ENCODE data around the gene NXPH3. TPM values are rescaled to one million over a fixed set of nuclear protein-coding genes. Genes with fewer than 3 reads are reported as not detected.

The NXPH3 gene
- polyA plus RNA-seq, 3 donors from 2014 or later = not detected

- Mint-ChIP-seq H3K27me3 (ENCODE audit: low read depth in 3 of 3) (peaks cover 2 to 8% (median 3%) of the 10 kb centered on the region in 3 donors), H3K4me3 (no peak overlapping the region), H3K4me1 (no peaks in the 10 kb centered on the region), H3K36me3 (no peaks in the 10 kb centered on the region), H3K9me3 (no peaks in the 10 kb centered on the region), H3K27ac (no peak overlapping the region)
- no peak for DNase-seq
These were observed 8.2 kb downstream of the NXPH3 start for GRCh38 chr17:49583889-49584288.

GRCh38 chr17:49585422-49586027, 9.9 kb downstream of the NXPH3 start:
- Mint-ChIP-seq H3K4me3 (no peak overlapping the region), H3K27me3 (ENCODE audit: low read depth in 3 of 3) (peaks cover under 1 to 8% (median 2%) of the 10 kb centered on the region in 3 donors), H3K36me3 (no peaks in the 10 kb centered on the region), H3K27ac (no peak overlapping the region), H3K4me1 (no peaks in the 10 kb centered on the region), H3K9me3 (no peaks in the 10 kb centered on the region)
- no peak for DNase-seq

- Mint-ChIP-seq H3K27ac (no peak overlapping the region), H3K4me1 (no peaks in the 10 kb centered on the region)
These were observed 11.8 kb downstream of the NXPH3 start for GRCh38 chr17:49587366-49588073.

GRCh38 chr17:49588312-49588711, 12.6 kb downstream of the NXPH3 start:
- Mint-ChIP-seq H3K27me3 (ENCODE audit: low read depth in 3 of 3) (peaks cover 0 to 3% (median 0%) of the 10 kb centered on the region in 3 donors), H3K27ac (no peak overlapping the region), H3K9me3 (no peaks in the 10 kb centered on the region), H3K36me3 (peaks cover 4 to 14% (median 11%) of the 10 kb centered on the region in 3 donors), H3K4me3 (no peak overlapping the region), H3K4me1 (no peaks in the 10 kb centered on the region)
- no peak for DNase-seq

More at GRCh38 chr17:49587366-49588073, 11.8 kb downstream of the NXPH3 start:
- Mint-ChIP-seq H3K9me3 (no peaks in the 10 kb centered on the region), H3K36me3 (peaks cover under 1 to 10% (median 7%) of the 10 kb centered on the region in 3 donors), H3K4me3 (no peak overlapping the region), H3K27me3 (ENCODE audit: low read depth in 3 of 3) (peaks cover 0 to 5% (median 0%) of the 10 kb centered on the region in 3 donors)
- no peak for DNase-seq

- Mint-ChIP-seq H3K4me1 (no peaks in the 10 kb centered on the region), H3K9me3 (no peaks in the 10 kb centered on the region), H3K4me3 (no peak overlapping the region), H3K36me3 (peaks cover 4 to 14% (median 11%) of the 10 kb centered on the region in 3 donors), H3K27ac (peak overlapping the region in 4 of 6 donors; percentile 1 to 47 (median 24)), H3K27me3 (ENCODE audit: low read depth in 3 of 3) (peaks cover 0 to 3% (median 0%) of the 10 kb centered on the region in 3 donors)
- DNase-seq = no peak
These were observed 13.3 kb downstream of the NXPH3 start for GRCh38 chr17:49588726-49589576.

- no peaks in the 10 kb centered on the region for H3K4me1 Mint-ChIP-seq
- peaks cover 4 to 14% (median 11%) of the 10 kb centered on the region in 3 donors for H3K36me3 Mint-ChIP-seq
- H3K9me3 Mint-ChIP-seq = no peaks in the 10 kb centered on the region
- H3K4me3 Mint-ChIP-seq = no peak overlapping the region
- DNase-seq = no peak
- peaks cover 0 to 3% (median 0%) of the 10 kb centered on the region in 3 donors for H3K27me3 Mint-ChIP-seq (ENCODE audit: low read depth in 3 of 3)
- H3K27ac Mint-ChIP-seq = peak overlapping the region in 2 of 6 donors; percentile 1 to 36
These were observed 13.9 kb downstream of the NXPH3 start for GRCh38 chr17:49589577-49589927.

- no peaks in the 10 kb centered on the region for H3K27me3 Mint-ChIP-seq (ENCODE audit: low read depth in 3 of 3)
- no peaks in the 10 kb centered on the region for H3K4me1 Mint-ChIP-seq
- peaks cover 4 to 14% (median 11%) of the 10 kb centered on the region in 3 donors for H3K36me3 Mint-ChIP-seq
- H3K27ac Mint-ChIP-seq = no peak overlapping the region
- H3K4me3 Mint-ChIP-seq = no peak overlapping the region
- no peaks in the 10 kb centered on the region for H3K9me3 Mint-ChIP-seq
- DNase-seq = no peak
These were observed 15.2 kb downstream of the NXPH3 start for GRCh38 chr17:49590874-49591273.

- H3K4me3 Mint-ChIP-seq = no peak overlapping the region
- H3K27me3 Mint-ChIP-seq (ENCODE audit: low read depth in 3 of 3) = no peaks in the 10 kb centered on the region
- peak overlapping the region in 1 of 6 donors; percentile 12 for H3K27ac Mint-ChIP-seq
- H3K36me3 Mint-ChIP-seq = peaks cover 10 to 19% (median 18%) of the 10 kb centered on the region in 3 donors
- no peaks in the 10 kb centered on the region for H3K4me1 Mint-ChIP-seq
- no peak for DNase-seq
- H3K9me3 Mint-ChIP-seq = no peaks in the 10 kb centered on the region
These were observed 16.6 kb downstream of the NXPH3 start for GRCh38 chr17:49592263-49592662.

GRCh38 chr17:49595328-49595727, 19.7 kb downstream of the NXPH3 start:
- H3K27me3 Mint-ChIP-seq (ENCODE audit: low read depth in 3 of 3) = peaks cover 0 to 2% (median 0%) of the 10 kb centered on the region in 3 donors

GRCh38 chr17:49595980-49596379, 20.3 kb downstream of the NXPH3 start:
- no peak for DNase-seq
- Mint-ChIP-seq H3K27ac (no peak overlapping the region), H3K4me3 (no peak overlapping the region), H3K27me3 (ENCODE audit: low read depth in 3 of 3) (peaks cover 0 to 2% (median 0%) of the 10 kb centered on the region in 3 donors), H3K36me3 (peaks cover 10 to 49% (median 39%) of the 10 kb centered on the region in 3 donors), H3K9me3 (no peaks in the 10 kb centered on the region), H3K4me1 (no peaks in the 10 kb centered on the region)

More at GRCh38 chr17:49595328-49595727, 19.7 kb downstream of the NXPH3 start:
- H3K9me3 Mint-ChIP-seq = no peaks in the 10 kb centered on the region
- no peak for DNase-seq
- H3K27ac Mint-ChIP-seq = no peak overlapping the region
- no peaks in the 10 kb centered on the region for H3K4me1 Mint-ChIP-seq
- no peak overlapping the region for H3K4me3 Mint-ChIP-seq
- H3K36me3 Mint-ChIP-seq = peaks cover 10 to 44% (median 39%) of the 10 kb centered on the region in 3 donors

- Mint-ChIP-seq H3K4me3 (no peak overlapping the region), H3K27ac (peak overlapping the region in 2 of 6 donors; percentile 18), H3K27me3 (ENCODE audit: low read depth in 3 of 3) (peaks cover 0 to 2% (median 0%) of the 10 kb centered on the region in 3 donors), H3K9me3 (no peaks in the 10 kb centered on the region), H3K36me3 (peaks cover 13 to 45% (median 42%) of the 10 kb centered on the region in 3 donors), H3K4me1 (no peaks in the 10 kb centered on the region)
- DNase-seq = no peak
These were observed 21.1 kb downstream of the NXPH3 start for GRCh38 chr17:49596613-49597244.

- H3K36me3 Mint-ChIP-seq = peaks cover 13 to 45% (median 39%) of the 10 kb centered on the region in 3 donors
- no peaks in the 10 kb centered on the region for H3K9me3 Mint-ChIP-seq
These were observed 21.8 kb downstream of the NXPH3 start for GRCh38 chr17:49597436-49597835.

GRCh38 chr17:49597928-49598655, 22.4 kb downstream of the NXPH3 start:
- H3K9me3 Mint-ChIP-seq = no peaks in the 10 kb centered on the region
- H3K27me3 Mint-ChIP-seq (ENCODE audit: low read depth in 3 of 3) = peaks cover 0 to 2% (median 0%) of the 10 kb centered on the region in 3 donors
- no peak overlapping the region for H3K27ac Mint-ChIP-seq
- no peak for DNase-seq
- no peaks in the 10 kb centered on the region for H3K4me1 Mint-ChIP-seq
- peaks cover 9 to 47% (median 34%) of the 10 kb centered on the region in 3 donors for H3K36me3 Mint-ChIP-seq
- no peak overlapping the region for H3K4me3 Mint-ChIP-seq

More at GRCh38 chr17:49597436-49597835, 21.8 kb downstream of the NXPH3 start:
- peaks cover 0 to 2% (median 0%) of the 10 kb centered on the region in 3 donors for H3K27me3 Mint-ChIP-seq (ENCODE audit: low read depth in 3 of 3)
- no peaks in the 10 kb centered on the region for H3K4me1 Mint-ChIP-seq
- H3K4me3 Mint-ChIP-seq = no peak overlapping the region
- H3K27ac Mint-ChIP-seq = no peak overlapping the region
- no peak for DNase-seq

Data from immature natural killer cell (primary cell).